Caco-2 (cell line): ENCODE measurements around the gene EMB. TPM values are rescaled to one million over a fixed set of nuclear protein-coding genes. Genes with fewer than 3 reads are reported as not detected.
"Not testable (repeated sequence)": the region's sequence is repeated elsewhere in the genome, so short reads cannot be mapped to it uniquely, and the experiment has no call there.

Experiments
- BruUV-seq: library from RNA; stranded (reverse); fragments of 400-500 nt; replicated peaks from 2 replicates; lab custom pipeline; 2021; lab: Mats Ljungman, UMichigan
- CTCF ChIA-PET: fragments of 300-600 bp; sonication (Branson Sonifier 250); formaldehyde crosslinking; loops from one replicate; lab custom pipeline; 2022; ENCODE audit warnings: antibody characterized with exemption; lab: Charles Lee
- POLR2A ChIA-PET: fragments of 300-600 bp; sonication (Branson Sonifier 250); formaldehyde crosslinking; loops from one replicate; lab custom pipeline; 2022; ENCODE audit warnings: antibody characterized with exemption; lab: Charles Lee
- DNase-seq, 2 experiments: peaks; one replicate each; pipeline versions ENCODE4 v3.0.0 to v3.0.0-alpha.2; 2020 to 2022
- H3K27me3 ChIP-seq: replicated peaks from 2 replicates; pipeline ENCODE4 v1.6.0; 2011; ENCODE audit warnings: low read length; ENCODE audit not compliant: control insufficient read depth, insufficient read depth
- H3K36me3 ChIP-seq: 2 replicates; pipeline ENCODE4 v1.5.1; 2011; ENCODE audit warnings: low read length; ENCODE audit not compliant: control insufficient read depth, insufficient read depth
- H3K4me1 ChIP-seq: fragments of 250-450 bp; sonication (Bioruptor Pico); 2 replicates; pipeline ENCODE4 v1.5.1; 2020; ENCODE audit warnings: mild to moderate bottlenecking
- H3K4me3 ChIP-seq: 2 replicates; pipeline ENCODE4 v1.5.1; 2011; ENCODE audit warnings: low read depth, mild to moderate bottlenecking, control low read depth, low read length
- H3K9me3 ChIP-seq: fragments of 250-450 bp; sonication (Bioruptor Pico); 2 replicates; pipeline ENCODE4 v1.5.1; 2020; ENCODE audit warnings: mild to moderate bottlenecking, moderate library complexity
- H3K27ac Mint-ChIP-seq: one replicate; pipeline ENCODE4 v1.8.0; 2022; ENCODE audit warnings: mixed read lengths; ENCODE audit not compliant: unreplicated experiment
- H3K27me3 Mint-ChIP-seq: one replicate; pipeline ENCODE4 v1.8.0; 2022; ENCODE audit warnings: mixed read lengths; ENCODE audit not compliant: insufficient read depth, unreplicated experiment
- H3K36me3 Mint-ChIP-seq: one replicate; pipeline ENCODE4 v1.8.0; 2022; ENCODE audit warnings: mild to moderate bottlenecking, mixed read lengths; ENCODE audit not compliant: insufficient read depth, unreplicated experiment
- H3K4me1 Mint-ChIP-seq: one replicate; pipeline ENCODE4 v1.8.0; 2022; ENCODE audit warnings: low read depth, mixed read lengths; ENCODE audit not compliant: unreplicated experiment
- H3K4me3 Mint-ChIP-seq: one replicate; pipeline ENCODE4 v1.8.0; 2022; ENCODE audit warnings: mild to moderate bottlenecking, moderate library complexity, mixed read lengths; ENCODE audit not compliant: unreplicated experiment
- H3K9me3 Mint-ChIP-seq: one replicate; pipeline ENCODE4 v1.8.0; 2022; ENCODE audit warnings: mixed read lengths; ENCODE audit not compliant: unreplicated experiment
- CTCF ChIP-seq, 2 experiments: fragments of 200-600 bp in 1 of 2; IDR thresholded peaks; 1 replicate in 1 of 2; 2 replicates in 1 of 2; pipeline versions ENCODE4 v1.5.1 to v1.8.0; 2011 to 2022; ENCODE audit warnings: antibody characterized with exemption in 1 of 2, control low read depth in 1 of 2, inconsistent platforms in 1 of 2, low read depth in 1 of 2, low read length in 1 of 2, mild to moderate bottlenecking in 1 of 2, moderate library complexity in 1 of 2; ENCODE audit not compliant: insufficient read depth in 1 of 2, severe bottlenecking in 1 of 2, unreplicated experiment in 1 of 2
- intact Hi-C: fragments of 100-400 bp; cut with micrococcal nuclease; formaldehyde crosslinking; loops from one replicate; pipeline ENCODE4 v1.10.0; 2022; ENCODE audit not compliant: unreplicated experiment
- total RNA-seq: library from RNA; stranded (reverse); gene quantifications from 2 replicates; pipeline ENCODE4 v1.2.3, GENCODE V29; 2022

Gene EMB
- total RNA-seq, 1 experiment from 2014 or later: 0.54 TPM

- Histone ChIP-seq H3K4me3 (no peak overlapping the region), H3K27me3 (no peaks in the 10 kb centered on the region), H3K9me3 (no peaks in the 10 kb centered on the region), H3K4me1 (no peaks in the 10 kb centered on the region), H3K36me3 (no peaks in the 10 kb centered on the region)
- H3K4me1 Mint-ChIP-seq: no peaks in the 10 kb centered on the region
- H3K27me3 Mint-ChIP-seq: no peaks in the 10 kb centered on the region
- no peak for DNase-seq
- TF ChIP-seq CTCF (IDR thresholded peaks at IDR 0.05; ENCODE audit: insufficient read depth in 1 of 2, low read depth in 1 of 2, low read length in 1 of 2, severe bottlenecking in 1 of 2, unreplicated experiment in 1 of 2): no peak
- H3K36me3 Mint-ChIP-seq: no peaks in the 10 kb centered on the region
- intact Hi-C loops: no loop called here
- no TSS peak for BruUV-seq
- H3K27ac Mint-ChIP-seq: no peak overlapping the region
- no peak overlapping the region for H3K4me3 Mint-ChIP-seq
- peaks cover 21% of the 10 kb centered on the region for H3K9me3 Mint-ChIP-seq
- ChIA-PET POLR2A (no interaction called here), CTCF (no interaction called here)
Observed at GRCh38 chr5:50447941-50448340, 6.9 kb upstream of the EMB start.

- no TSS peak for BruUV-seq
- POLR2A ChIA-PET: no interaction called here
- H3K27me3 ChIP-seq: no peaks in the 10 kb centered on the region
- no peak overlapping the region for H3K4me3 Mint-ChIP-seq
- no peak overlapping the region for H3K4me3 ChIP-seq
- H3K9me3 ChIP-seq: no peaks in the 10 kb centered on the region
- no peak overlapping the region for H3K27ac Mint-ChIP-seq
- intact Hi-C loops: no loop called here
- no peaks in the 10 kb centered on the region for H3K36me3 ChIP-seq
- no peak for DNase-seq
- CTCF ChIA-PET: no interaction called here
- no peaks in the 10 kb centered on the region for H3K36me3 Mint-ChIP-seq
- no peaks in the 10 kb centered on the region for H3K4me1 Mint-ChIP-seq
- no peak for TF ChIP-seq CTCF (IDR thresholded peaks at IDR 0.05; ENCODE audit: insufficient read depth in 1 of 2, low read depth in 1 of 2, low read length in 1 of 2, severe bottlenecking in 1 of 2, unreplicated experiment in 1 of 2)
- H3K4me1 ChIP-seq: no peaks in the 10 kb centered on the region
- peaks cover 21% of the 10 kb centered on the region for H3K9me3 Mint-ChIP-seq
- no peaks in the 10 kb centered on the region for H3K27me3 Mint-ChIP-seq
Observed at GRCh38 chr5:50447228-50447627, 6.1 kb upstream of the EMB start.

GRCh38 chr5:50445296-50445949 lies 4.3 kb upstream of the EMB start:
- intact Hi-C loops: no loop called here
- peaks cover 21% of the 10 kb centered on the region for H3K9me3 Mint-ChIP-seq
- H3K9me3 ChIP-seq: no peaks in the 10 kb centered on the region

GRCh38 chr5:50442559-50443539 lies 1.8 kb upstream of the EMB start:
- intact Hi-C loops, DNase-seq, H3K4me3 ChIP-seq, H3K36me3 ChIP-seq, H3K4me1 Mint-ChIP-seq, H3K36me3 Mint-ChIP-seq, H3K27ac Mint-ChIP-seq, CTCF ChIA-PET, H3K9me3 Mint-ChIP-seq, BruUV-seq, H3K4me1 ChIP-seq, H3K9me3 ChIP-seq, H3K27me3 ChIP-seq, H3K4me3 Mint-ChIP-seq, H3K27me3 Mint-ChIP-seq: not testable (repeated sequence)
- POLR2A ChIA-PET: interaction anchor here (0.6 kb wide), 1 partner anchor 33 kb away, joined by 4 read pairs; no protein-coding TSS in a partner anchor

More at GRCh38 chr5:50445296-50445949, 4.3 kb upstream of the EMB start:
- Mint-ChIP-seq H3K4me3 (no peak overlapping the region), H3K36me3 (no peaks in the 10 kb centered on the region), H3K4me1 (no peaks in the 10 kb centered on the region), H3K27ac (no peak overlapping the region), H3K27me3 (no peaks in the 10 kb centered on the region)
- no peak for TF ChIP-seq CTCF (IDR thresholded peaks at IDR 0.05; ENCODE audit: insufficient read depth in 1 of 2, low read depth in 1 of 2, low read length in 1 of 2, severe bottlenecking in 1 of 2, unreplicated experiment in 1 of 2)
- no peaks in the 10 kb centered on the region for H3K27me3 ChIP-seq
- ChIA-PET CTCF (no interaction called here), POLR2A (no interaction called here)
- no peaks in the 10 kb centered on the region for H3K36me3 ChIP-seq
- no peak for DNase-seq
- H3K4me3 ChIP-seq: no peak overlapping the region
- no peaks in the 10 kb centered on the region for H3K4me1 ChIP-seq
- BruUV-seq: no TSS peak
